ENCODE measurements around the gene SIRT3. TPM values are rescaled to one million over a fixed set of nuclear protein-coding genes. Genes with fewer than 3 reads are reported as not detected.
"Not testable (repeated sequence)": the region's sequence is repeated elsewhere in the genome, so short reads cannot be mapped to it uniquely, and the experiment has no call there.

SIRT3 gene
- total RNA-seq, 1 experiment from 2014 or later = 13.8 TPM

GRCh38 chr11:221539-221938 lies 14.6 kb downstream of the SIRT3 start:
- no peaks in the 10 kb centered on the region for H3F3A ChIP-seq (ENCODE audit: low read length, unreplicated experiment)
- intact Hi-C loops (cut with micrococcal nuclease) = no loop called here
- ATAC-seq (no peak), DNase-seq (no peak)
- no peaks in the 10 kb centered on the region for H3K27me3 ChIP-seq (ENCODE audit: low read length)
- H2AFZ ChIP-seq (ENCODE audit: low read length) = no peak overlapping the region
- no peaks in the 10 kb centered on the region for H3K9me2 ChIP-seq (replicated peaks; ENCODE audit: low read length)
- no peak overlapping the region for H3K4me3 ChIP-seq (ENCODE audit: low read length)
- H3K4me1 ChIP-seq (ENCODE audit: insufficient read depth, low read length) = no peaks in the 10 kb centered on the region
- no peaks in the 10 kb centered on the region for H3K9me3 ChIP-seq (ENCODE audit: low read length)
- no peaks in the 10 kb centered on the region for H3K36me3 ChIP-seq (ENCODE audit: low read depth, low read length)
- no peak overlapping the region for H3K4me2 ChIP-seq (ENCODE audit: low read length)
- no peak for TF ChIP-seq EZH2phosphoT487 (IDR thresholded peaks at IDR 0.05; ENCODE audit: borderline replicate concordance, low read length)
- no peak for TF ChIP-seq CTCF (conservative IDR thresholded peaks at IDR 0.05; ENCODE audit: low read depth, low read length)
- TF ChIP-seq EZH2 (IDR thresholded peaks at IDR 0.05; ENCODE audit: low read length, unreplicated experiment) = no peak
- H4K20me1 ChIP-seq (ENCODE audit: low read length) = no peaks in the 10 kb centered on the region
- no TSS peak for BruUV-seq (replicated peaks)
- H3K9ac ChIP-seq (ENCODE audit: low read length) = no peak overlapping the region
- CTCF ChIA-PET = no interaction called here
- H3K27ac ChIP-seq (ENCODE audit: low read length) = no peak overlapping the region
- POLR2A ChIA-PET (ENCODE audit: unreplicated experiment) = no interaction called here
- H3K79me2 ChIP-seq (ENCODE audit: low read length) = no peaks in the 10 kb centered on the region

GRCh38 chr11:220641-221215 lies 15.4 kb downstream of the SIRT3 start:
- intact Hi-C loops (cut with micrococcal nuclease); H3K9me3 ChIP-seq (ENCODE audit: low read length); POLR2A ChIA-PET (ENCODE audit: unreplicated experiment); BruUV-seq (replicated peaks); H4K20me1 ChIP-seq (ENCODE audit: low read length); H3K36me3 ChIP-seq (ENCODE audit: low read depth, low read length); H3K9me2 ChIP-seq (replicated peaks; ENCODE audit: low read length); H3K4me3 ChIP-seq (ENCODE audit: low read length); H3K27ac ChIP-seq (ENCODE audit: low read length); H2AFZ ChIP-seq (ENCODE audit: low read length); ATAC-seq; DNase-seq; H3K79me2 ChIP-seq (ENCODE audit: low read length); H3F3A ChIP-seq (ENCODE audit: low read length, unreplicated experiment); H3K4me1 ChIP-seq (ENCODE audit: insufficient read depth, low read length); H3K9ac ChIP-seq (ENCODE audit: low read length); H3K4me2 ChIP-seq (ENCODE audit: low read length); CTCF ChIA-PET; H3K27me3 ChIP-seq (ENCODE audit: low read length): not testable (repeated sequence)

GRCh38 chr11:218815-219593 lies 17.1 kb downstream of the SIRT3 start:
- Histone ChIP-seq H3K4me2 (ENCODE audit: low read length) (no peak overlapping the region), H2AFZ (ENCODE audit: low read length) (no peak overlapping the region), H3F3A (ENCODE audit: low read length, unreplicated experiment) (no peaks in the 10 kb centered on the region), H3K9me3 (ENCODE audit: low read length) (no peaks in the 10 kb centered on the region), H3K79me2 (ENCODE audit: low read length) (no peaks in the 10 kb centered on the region), H3K9ac (ENCODE audit: low read length) (no peak overlapping the region), H4K20me1 (ENCODE audit: low read length) (no peaks in the 10 kb centered on the region), H3K36me3 (ENCODE audit: low read depth, low read length) (peaks cover 7% of the 10 kb centered on the region; the same call in 1 of the 2 replicates), H3K4me3 (ENCODE audit: low read length) (no peak overlapping the region), H3K9me2 (replicated peaks; ENCODE audit: low read length) (no peaks in the 10 kb centered on the region), H3K4me1 (ENCODE audit: insufficient read depth, low read length) (no peaks in the 10 kb centered on the region), H3K27me3 (ENCODE audit: low read length) (no peaks in the 10 kb centered on the region), H3K27ac (ENCODE audit: low read length) (no peak overlapping the region)
- no peak for TF ChIP-seq EZH2phosphoT487 (IDR thresholded peaks at IDR 0.05; ENCODE audit: borderline replicate concordance, low read length)
- TF ChIP-seq EZH2 (IDR thresholded peaks at IDR 0.05; ENCODE audit: low read length, unreplicated experiment) = no peak
- TF ChIP-seq CTCF (conservative IDR thresholded peaks at IDR 0.05; ENCODE audit: low read depth, low read length) = no peak
- DNase-seq = no peak
- intact Hi-C loops (cut with micrococcal nuclease) = no loop called here
- no TSS peak for BruUV-seq (replicated peaks)
- POLR2A ChIA-PET (ENCODE audit: unreplicated experiment) = no interaction called here
- no peak for ATAC-seq
- CTCF ChIA-PET = no interaction called here

Data from PC-3 (cell line).